Activated naive CD8-positive, alpha-beta T cell treated with anti-CD3 and anti-CD28 coated beads, Interleukin-2, amount 10 ng/mL, durations not matched to agents 7 days and 5 days (primary cell): Measurements from ENCODE around the gene ALG3. TPM values are rescaled to one million over a fixed set of nuclear protein-coding genes. Genes with fewer than 3 reads are reported as not detected.

Experiments used
- ATAC-seq: fragments of 150-1000 bp; cut with Tn5 transposase; one replicate; pipeline ENCODE4 v1.10.0; 2021; ENCODE audit warnings: low read depth, moderate library complexity
- POLR2A ChIA-PET: fragments of 350-600 bp; sonication (Branson Sonifier 250); formaldehyde crosslinking; loops from one replicate; lab custom pipeline; 2021; ENCODE audit warnings: antibody characterized with exemption; lab: Charles Lee
- DNase-seq: peaks from one replicate; pipeline ENCODE4 v3.0.0; 2021
- H3K27ac Mint-ChIP-seq: one replicate; pipeline ENCODE4 v1.8.0; 2022; ENCODE audit warnings: mild to moderate bottlenecking, mixed read lengths
- H3K27me3 Mint-ChIP-seq: one replicate; pipeline ENCODE4 v1.8.0; 2022; ENCODE audit warnings: mild to moderate bottlenecking, moderate library complexity, mixed read lengths
- H3K36me3 Mint-ChIP-seq: one replicate; pipeline ENCODE4 v1.8.0; 2021; ENCODE audit warnings: mild to moderate bottlenecking, mixed read lengths
- H3K4me1 Mint-ChIP-seq: one replicate; pipeline ENCODE4 v1.8.0; 2021; ENCODE audit warnings: mixed read lengths
- H3K4me3 Mint-ChIP-seq: one replicate; pipeline ENCODE4 v1.8.0; 2022; ENCODE audit warnings: mild to moderate bottlenecking, moderate library complexity, mixed read lengths
- H3K9me3 Mint-ChIP-seq: one replicate; pipeline ENCODE4 v1.8.0; 2021; ENCODE audit warnings: mixed read lengths
- total RNA-seq, 2 experiments: library from RNA; stranded (reverse); gene quantifications; one replicate each; pipeline ENCODE4 v1.2.3, GENCODE V29; 2021

The ALG3 gene
- total RNA-seq, 2 experiments from 2014 or later: 38.8 to 38.9 TPM

- DNase-seq (peak; percentile 86), ATAC-seq (peak; percentile 62)
- no peaks in the 10 kb centered on the region for H3K27me3 Mint-ChIP-seq
- peak overlapping the region; percentile 98 for H3K4me3 Mint-ChIP-seq
- POLR2A ChIA-PET: interaction anchor here (0.6 to 1.2 kb wide), 2 partner anchors 10 to 22 kb away, joined by 3 read pairs; no protein-coding TSS in a partner anchor
- H3K27ac Mint-ChIP-seq: peak overlapping the region; percentile 97
- H3K4me1 Mint-ChIP-seq: peaks cover 14% of the 10 kb centered on the region
- no peaks in the 10 kb centered on the region for H3K9me3 Mint-ChIP-seq
- H3K36me3 Mint-ChIP-seq: no peaks in the 10 kb centered on the region
These were observed 1.5 kb upstream of the ALG3 start for GRCh38 chr3:184250167-184250828.

DNA sequence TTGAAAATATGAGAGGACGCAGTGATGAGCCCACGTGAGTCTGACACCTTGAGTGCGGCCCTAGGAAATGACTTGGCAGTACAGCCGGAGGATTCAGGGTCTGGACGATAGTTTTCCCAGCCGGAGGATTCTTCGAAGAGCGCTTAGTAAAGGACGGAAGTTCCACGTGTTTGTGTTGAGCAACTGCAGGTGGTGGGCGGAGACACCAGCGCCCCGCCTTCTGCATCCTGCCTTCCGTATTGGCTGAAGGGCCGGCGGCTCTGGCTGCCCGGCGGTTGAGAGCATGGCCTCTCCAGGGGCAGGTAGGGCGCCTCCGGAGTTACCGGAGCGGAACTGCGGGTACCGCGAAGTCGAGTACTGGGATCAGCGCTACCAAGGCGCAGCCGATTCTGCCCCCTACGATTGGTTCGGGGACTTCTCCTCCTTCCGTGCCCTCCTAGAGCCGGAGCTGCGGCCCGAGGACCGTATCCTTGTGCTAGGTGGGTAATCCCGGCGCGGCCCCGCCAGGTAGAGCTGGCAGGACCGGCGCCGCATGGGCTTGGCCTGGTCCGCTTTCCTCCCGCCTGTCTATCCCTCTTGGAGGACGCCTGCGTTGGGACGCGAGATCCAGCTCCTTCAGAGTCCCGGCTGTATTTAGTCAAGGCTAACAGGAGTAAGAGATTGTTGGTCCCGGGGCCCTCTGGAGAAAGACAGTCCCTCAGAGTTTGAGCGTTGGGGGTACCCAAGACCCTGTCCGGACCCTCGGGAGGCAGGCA, 827 bp upstream of the ALG3 start, which contains the start of gene EEF1AKMT4:
TSS of gene EEF1AKMT4 (plus strand) at position 261 of the 755 bp plus-strand sequence. CDS start at position 284, 23 bp downstream.
- Mint-ChIP-seq H3K4me3 (peak within 1 kb of the TSS; percentile 98), H3K36me3 (peaks cover 5% of the 10 kb centered on the region), H3K27ac (peak within 1 kb of the TSS; percentile 97), H3K27me3 (no peaks in the 10 kb centered on the region), H3K4me1 (peaks cover 14% of the 10 kb centered on the region), H3K9me3 (no peaks in the 10 kb centered on the region)
- DNase-seq (peak; percentile 93), ATAC-seq (peak; percentile 88)
- POLR2A ChIA-PET: interaction anchor here (0.6 to 1.2 kb wide), 2 partner anchors 9 to 22 kb away, joined by 3 read pairs; no protein-coding TSS in a partner anchor

DNA sequence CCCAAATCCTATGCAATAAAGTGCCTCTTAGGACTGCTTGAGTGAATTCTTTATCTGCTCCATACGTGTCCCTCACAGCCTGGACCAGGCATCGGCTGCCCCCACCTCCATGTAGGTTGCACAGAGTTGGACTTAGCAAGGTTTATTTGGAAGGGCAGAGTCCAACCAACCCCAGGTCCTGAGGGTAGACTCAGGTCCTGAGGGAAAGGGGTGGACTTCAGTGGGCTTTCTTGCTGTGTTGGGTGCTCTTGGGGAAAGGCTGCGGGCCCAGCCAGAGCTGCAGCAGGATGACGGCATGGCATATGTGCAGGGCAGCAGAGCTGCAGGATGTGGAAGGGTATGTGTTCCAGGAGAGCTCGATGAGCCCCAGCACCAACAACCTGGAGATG, 6.5 kb downstream of the ALG3 start:
- no peak overlapping the region for H3K27ac Mint-ChIP-seq
- H3K4me3 Mint-ChIP-seq: no peak overlapping the region
- DNase-seq: no peak
- H3K9me3 Mint-ChIP-seq: no peaks in the 10 kb centered on the region
- peaks cover 14% of the 10 kb centered on the region for H3K36me3 Mint-ChIP-seq
- ATAC-seq: no peak
- no peaks in the 10 kb centered on the region for H3K27me3 Mint-ChIP-seq
- POLR2A ChIA-PET: no interaction called here
- peaks cover 2% of the 10 kb centered on the region for H3K4me1 Mint-ChIP-seq

- POLR2A ChIA-PET: no interaction called here
- H3K36me3 Mint-ChIP-seq: peaks cover 14% of the 10 kb centered on the region
- H3K27ac Mint-ChIP-seq: no peak overlapping the region
- ATAC-seq (peak; percentile 62), DNase-seq (no peak)
- H3K4me3 Mint-ChIP-seq: no peak overlapping the region
- H3K9me3 Mint-ChIP-seq: no peaks in the 10 kb centered on the region
- H3K4me1 Mint-ChIP-seq: peaks cover 2% of the 10 kb centered on the region
- no peaks in the 10 kb centered on the region for H3K27me3 Mint-ChIP-seq
These were observed 7.1 kb downstream of the ALG3 start for GRCh38 chr3:184241447-184242296.

DNA sequence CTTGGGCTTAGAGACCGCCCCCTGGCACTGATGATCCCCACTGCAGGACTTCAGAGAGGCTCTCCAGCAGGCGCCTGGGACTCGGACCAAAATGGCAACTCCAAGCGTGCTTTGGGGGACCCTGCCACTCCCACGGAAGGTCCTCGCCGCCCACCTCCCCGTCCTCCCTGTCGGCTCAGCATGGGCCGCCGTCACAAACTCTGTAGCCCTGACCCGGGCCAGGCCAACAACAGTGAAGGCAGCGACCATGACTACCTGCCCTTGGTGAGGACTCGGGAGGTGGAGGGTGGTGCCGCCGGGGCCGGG, 7.7 kb downstream of the ALG3 start:
- POLR2A ChIA-PET: interaction anchor here (0.6 to 1.1 kb wide), 2 partner anchors 9 to 1373 kb away, joined by 3 to 4 read pairs; no protein-coding TSS in a partner anchor
- DNase-seq: no peak
- Mint-ChIP-seq H3K27ac (no peak overlapping the region), H3K4me3 (no peak overlapping the region), H3K4me1 (peaks cover 2% of the 10 kb centered on the region), H3K27me3 (no peaks in the 10 kb centered on the region), H3K9me3 (no peaks in the 10 kb centered on the region), H3K36me3 (peaks cover 14% of the 10 kb centered on the region)
- no peak for ATAC-seq

- Mint-ChIP-seq H3K27me3 (no peaks in the 10 kb centered on the region), H3K4me3 (no peak overlapping the region), H3K9me3 (no peaks in the 10 kb centered on the region), H3K4me1 (peaks cover 2% of the 10 kb centered on the region), H3K27ac (no peak overlapping the region), H3K36me3 (peaks cover 14% of the 10 kb centered on the region)
- ATAC-seq (no peak), DNase-seq (no peak)
- POLR2A ChIA-PET: interaction anchor here (0.5 to 1.1 kb wide), 3 partner anchors 9 to 1373 kb away, joined by 3 to 4 read pairs (median 3); no protein-coding TSS in a partner anchor
These were observed 8.2 kb downstream of the ALG3 start for GRCh38 chr3:184240384-184241140.

- POLR2A ChIA-PET: no interaction called here
- Mint-ChIP-seq H3K4me3 (no peak overlapping the region), H3K27me3 (no peaks in the 10 kb centered on the region), H3K9me3 (no peaks in the 10 kb centered on the region), H3K4me1 (peaks cover 2% of the 10 kb centered on the region), H3K36me3 (peaks cover 11% of the 10 kb centered on the region), H3K27ac (no peak overlapping the region)
- ATAC-seq (no peak), DNase-seq (no peak)
These were observed 9.1 kb downstream of the ALG3 start for GRCh38 chr3:184239708-184240107.

DNA sequence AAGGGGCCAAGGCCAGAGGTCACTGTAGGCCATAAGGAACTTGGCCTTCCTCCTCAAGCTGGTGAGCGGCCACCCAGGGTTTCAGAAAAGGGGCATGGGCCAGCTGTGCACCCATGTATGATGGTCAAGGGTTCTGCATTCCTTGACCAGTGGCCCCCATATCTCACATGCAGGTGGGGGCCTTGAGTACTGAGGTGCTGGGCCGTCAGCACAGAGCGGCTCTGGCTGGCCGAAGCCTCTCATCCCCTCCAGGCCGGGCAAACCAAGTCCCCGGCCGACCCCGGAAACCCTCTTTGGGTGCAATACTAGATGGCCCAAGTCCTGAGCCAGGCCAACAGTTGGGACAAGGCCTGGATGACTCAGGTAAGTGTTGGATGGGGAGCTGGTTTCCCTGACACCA, 9.5 kb downstream of the ALG3 start:
- Mint-ChIP-seq H3K9me3 (no peaks in the 10 kb centered on the region), H3K27ac (no peak overlapping the region), H3K36me3 (peaks cover 7% of the 10 kb centered on the region), H3K4me3 (no peak overlapping the region), H3K4me1 (peaks cover 2% of the 10 kb centered on the region), H3K27me3 (no peaks in the 10 kb centered on the region)
- POLR2A ChIA-PET: no interaction called here
- DNase-seq: no peak
- ATAC-seq: no peak

- no peak for ATAC-seq
- peaks cover 3% of the 10 kb centered on the region for H3K36me3 Mint-ChIP-seq
These were observed 10.4 kb downstream of the ALG3 start for GRCh38 chr3:184238246-184238818.

GRCh38 chr3:184237807-184238206, 11.0 kb downstream of the ALG3 start:
- peaks cover 2% of the 10 kb centered on the region for H3K27me3 Mint-ChIP-seq
- H3K9me3 Mint-ChIP-seq: no peaks in the 10 kb centered on the region
- ATAC-seq (no peak), DNase-seq (no peak)
- no peak overlapping the region for H3K4me3 Mint-ChIP-seq
- H3K27ac Mint-ChIP-seq: no peak overlapping the region
- POLR2A ChIA-PET: interaction anchor here (1.2 kb wide), 1 partner anchor 9 kb away, joined by 4 read pairs; no protein-coding TSS in a partner anchor
- peaks cover 2% of the 10 kb centered on the region for H3K4me1 Mint-ChIP-seq
- H3K36me3 Mint-ChIP-seq: peaks cover 2% of the 10 kb centered on the region

More at GRCh38 chr3:184238246-184238818, 10.4 kb downstream of the ALG3 start:
- POLR2A ChIA-PET: interaction anchor here (1.2 kb wide), 1 partner anchor 8 kb away, joined by 4 read pairs; no protein-coding TSS in a partner anchor
- no peak for DNase-seq
- Mint-ChIP-seq H3K27ac (no peak overlapping the region), H3K4me1 (peaks cover 2% of the 10 kb centered on the region), H3K27me3 (no peaks in the 10 kb centered on the region), H3K9me3 (no peaks in the 10 kb centered on the region), H3K4me3 (no peak overlapping the region)

- ATAC-seq: no peak
- Mint-ChIP-seq H3K27me3 (peaks cover 6% of the 10 kb centered on the region), H3K36me3 (no peaks in the 10 kb centered on the region), H3K4me3 (no peak overlapping the region), H3K27ac (no peak overlapping the region), H3K9me3 (no peaks in the 10 kb centered on the region), H3K4me1 (peaks cover 2% of the 10 kb centered on the region)
- DNase-seq: no peak
- POLR2A ChIA-PET: no interaction called here
These were observed 11.6 kb downstream of the ALG3 start for GRCh38 chr3:184237211-184237610.

DNA sequence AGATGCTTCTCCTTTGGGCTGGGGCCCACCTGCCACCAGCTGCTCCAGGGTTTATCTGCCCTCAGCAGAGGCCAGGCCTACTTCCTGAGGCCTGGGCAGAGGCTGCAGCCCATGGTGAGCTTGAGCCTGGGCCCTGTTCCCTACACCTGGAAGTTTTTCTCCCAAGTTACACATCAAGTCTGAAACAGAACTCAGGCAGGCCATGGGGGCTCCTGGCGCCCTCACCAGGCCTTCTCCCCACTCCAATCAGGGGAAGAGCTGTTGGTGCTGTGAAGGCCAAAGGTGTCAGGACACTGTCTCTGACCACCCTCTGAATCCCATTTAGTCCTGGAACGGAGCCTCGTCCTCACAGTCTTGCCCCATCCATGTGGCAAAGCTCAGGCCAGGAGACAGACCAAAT, 12.1 kb downstream of the ALG3 start:
- H3K4me3 Mint-ChIP-seq: no peak overlapping the region
- no peaks in the 10 kb centered on the region for H3K36me3 Mint-ChIP-seq
- ATAC-seq (no peak), DNase-seq (no peak)
- peaks cover 2% of the 10 kb centered on the region for H3K4me1 Mint-ChIP-seq
- POLR2A ChIA-PET: no interaction called here
- H3K27ac Mint-ChIP-seq: no peak overlapping the region
- H3K27me3 Mint-ChIP-seq: peaks cover 11% of the 10 kb centered on the region
- no peaks in the 10 kb centered on the region for H3K9me3 Mint-ChIP-seq
